Parathyroid adenoma (tissue), 2 donors: ENCODE measurements around the gene RASSF4.

Experiments
- H2AFZ ChIP-seq: fragments of 300-600 bp; sonication (generic); one replicate; pipeline ENCODE4 v1.7.0; 2017; ENCODE audit warnings: antibody characterized with exemption, mild to moderate bottlenecking
- H3K27ac ChIP-seq: fragments of 300-600 bp; sonication (generic); one replicate; pipeline ENCODE4 v1.7.0; 2017
- H3K27me3 ChIP-seq: fragments of 300-600 bp; sonication (generic); one replicate; pipeline ENCODE4 v1.7.0; 2017; ENCODE audit warnings: low read length; ENCODE audit not compliant: control insufficient read depth, insufficient read depth
- H3K36me3 ChIP-seq: fragments of 300-600 bp; sonication (generic); one replicate; pipeline ENCODE4 v1.7.0; 2017; ENCODE audit warnings: low read length; ENCODE audit not compliant: control insufficient read depth, insufficient read depth
- H3K4me1 ChIP-seq: fragments of 300-600 bp; sonication (generic); one replicate; pipeline ENCODE4 v1.7.0; 2017; ENCODE audit warnings: control low read depth
- H3K4me2 ChIP-seq: fragments of 300-600 bp; sonication (generic); one replicate; pipeline ENCODE4 v1.7.0; 2017; ENCODE audit warnings: low read length
- H3K4me3 ChIP-seq: fragments of 300-600 bp; sonication (generic); one replicate; pipeline ENCODE4 v1.7.0; 2017; ENCODE audit warnings: low read depth, low read length
- H3K79me2 ChIP-seq: fragments of 300-600 bp; sonication (generic); one replicate; pipeline ENCODE4 v1.7.0; 2017; ENCODE audit warnings: control low read depth
- H3K9ac ChIP-seq: fragments of 300-600 bp; sonication (generic); one replicate; pipeline ENCODE4 v1.7.0; 2017; ENCODE audit warnings: mild to moderate bottlenecking
- H3K9me3 ChIP-seq: fragments of 300-600 bp; sonication (generic); one replicate; pipeline ENCODE4 v1.7.0; 2017; ENCODE audit warnings: low read length; ENCODE audit not compliant: control insufficient read depth
- TF ChIP-seq, protein P1 (sequence below): fragments of 300-600 bp; sonication (generic); IDR thresholded peaks from one replicate; pipeline ENCODE4 v1.7.0; 2017; ENCODE audit warnings: antibody characterized with exemption, mild to moderate bottlenecking
- donor health status: primary hyperparathyroidism.

The RASSF4 gene

DNA sequence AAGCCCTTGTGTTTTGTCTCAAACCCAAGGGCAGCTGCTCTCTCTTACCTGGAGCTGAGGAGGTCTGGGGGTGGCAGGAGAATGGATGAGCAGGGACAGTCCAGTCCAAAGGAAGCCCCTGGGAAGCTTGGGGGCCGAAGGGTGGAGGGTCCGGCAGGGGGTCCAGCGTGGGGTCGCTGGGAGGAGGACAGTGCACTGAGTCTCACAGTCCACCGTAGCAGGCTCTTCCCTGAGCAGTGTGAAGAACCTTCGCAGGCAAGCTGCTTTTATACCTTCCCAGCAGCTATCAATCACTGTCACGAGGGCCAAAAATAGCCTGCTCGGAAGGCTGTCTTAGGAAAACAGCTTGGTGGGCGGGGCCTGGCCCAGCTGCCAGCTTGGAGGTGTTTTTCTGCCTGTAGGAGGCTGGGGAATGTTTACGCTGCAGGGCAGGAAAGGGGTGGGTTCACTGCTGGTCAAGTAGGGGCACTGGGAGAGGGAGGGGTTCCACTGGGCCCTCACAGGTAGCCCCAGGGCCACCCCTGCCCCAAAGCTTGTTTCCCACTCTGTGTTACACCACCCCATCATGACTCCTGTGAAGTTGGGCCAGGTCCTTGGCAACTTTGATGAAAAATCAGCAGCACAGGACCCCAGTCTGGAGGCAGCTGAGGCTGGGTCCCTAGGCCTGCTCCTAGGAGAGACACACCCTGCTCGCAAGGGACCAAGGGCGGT, 19.1 kb downstream of the RASSF4 start, which contains the start of gene DEPP1:
Gene DEPP1 (minus strand): TSS at position 240 of the 711 bp plus-strand sequence. CDS start 779 bp downstream, outside the sequence.
- TF ChIP-seq, protein P1, sequence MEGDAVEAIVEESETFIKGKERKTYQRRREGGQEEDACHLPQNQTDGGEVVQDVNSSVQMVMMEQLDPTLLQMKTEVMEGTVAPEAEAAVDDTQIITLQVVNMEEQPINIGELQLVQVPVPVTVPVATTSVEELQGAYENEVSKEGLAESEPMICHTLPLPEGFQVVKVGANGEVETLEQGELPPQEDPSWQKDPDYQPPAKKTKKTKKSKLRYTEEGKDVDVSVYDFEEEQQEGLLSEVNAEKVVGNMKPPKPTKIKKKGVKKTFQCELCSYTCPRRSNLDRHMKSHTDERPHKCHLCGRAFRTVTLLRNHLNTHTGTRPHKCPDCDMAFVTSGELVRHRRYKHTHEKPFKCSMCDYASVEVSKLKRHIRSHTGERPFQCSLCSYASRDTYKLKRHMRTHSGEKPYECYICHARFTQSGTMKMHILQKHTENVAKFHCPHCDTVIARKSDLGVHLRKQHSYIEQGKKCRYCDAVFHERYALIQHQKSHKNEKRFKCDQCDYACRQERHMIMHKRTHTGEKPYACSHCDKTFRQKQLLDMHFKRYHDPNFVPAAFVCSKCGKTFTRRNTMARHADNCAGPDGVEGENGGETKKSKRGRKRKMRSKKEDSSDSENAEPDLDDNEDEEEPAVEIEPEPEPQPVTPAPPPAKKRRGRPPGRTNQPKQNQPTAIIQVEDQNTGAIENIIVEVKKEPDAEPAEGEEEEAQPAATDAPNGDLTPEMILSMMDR = no peak
- Histone ChIP-seq H2AFZ (peak within 1 kb of the TSS; percentile 63), H3K36me3 (no peaks in the 10 kb centered on the region), H3K79me2 (peaks cover 5% of the 10 kb centered on the region), H3K27me3 (no peaks in the 10 kb centered on the region), H3K9me3 (no peaks in the 10 kb centered on the region), H3K4me2 (peak within 1 kb of the TSS; percentile 77), H3K27ac (peak within 1 kb of the TSS; percentile 53), H3K4me1 (peaks cover 7% of the 10 kb centered on the region), H3K9ac (peak within 1 kb of the TSS; percentile 54), H3K4me3 (peak within 1 kb of the TSS; percentile 62)

- TF ChIP-seq, protein P1 = no peak
- Histone ChIP-seq H3K4me3 (peak overlapping the region; percentile 62), H3K4me1 (peaks cover 7% of the 10 kb centered on the region)
These were observed 19.9 kb downstream of the RASSF4 start for GRCh38 chr10:44979281-44980191.

DNA sequence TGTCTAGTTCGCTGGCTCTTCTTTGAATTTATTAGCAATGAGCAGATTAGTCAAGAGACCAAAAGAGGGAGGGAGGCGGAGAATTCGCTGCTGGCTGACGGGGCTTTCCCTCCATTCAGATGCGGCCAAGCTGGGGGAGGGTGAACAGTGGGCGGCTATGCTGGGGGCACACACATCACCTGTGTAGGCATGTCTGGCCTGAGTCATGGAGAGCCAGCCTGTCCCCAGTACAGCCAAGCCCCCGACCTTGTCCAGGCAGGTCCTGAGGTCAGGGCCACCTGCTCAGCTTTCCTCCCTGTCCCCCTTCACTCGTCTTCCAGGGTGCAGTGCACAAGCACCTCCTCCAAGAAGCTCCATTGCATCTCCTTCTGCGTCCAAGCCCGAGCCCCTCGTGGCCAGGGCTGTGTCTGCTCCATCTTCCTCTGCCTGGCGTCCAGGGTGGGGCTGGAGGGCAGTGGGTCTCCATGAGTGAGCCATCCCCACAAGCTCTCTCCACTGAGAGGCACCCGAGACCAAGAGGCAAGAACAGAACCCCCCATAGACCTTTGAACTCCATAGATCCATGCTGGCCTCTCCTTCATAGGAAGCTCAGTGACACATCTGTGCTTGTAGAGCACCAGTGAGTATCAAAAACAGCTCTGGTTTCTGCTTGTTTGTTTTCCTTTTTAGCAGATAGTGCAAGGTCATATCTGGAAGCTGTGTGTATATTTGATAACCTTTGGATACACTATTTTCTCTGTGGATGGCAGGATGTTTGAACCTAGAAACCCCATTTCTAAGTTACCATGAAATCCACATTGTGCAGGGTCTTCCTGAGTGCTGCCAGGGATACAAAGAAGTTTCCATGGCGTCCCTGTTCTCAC, 20.9 kb downstream of the RASSF4 start:
- Histone ChIP-seq H3K9ac (no peak overlapping the region), H3K36me3 (no peaks in the 10 kb centered on the region), H2AFZ (no peak overlapping the region), H3K9me3 (no peaks in the 10 kb centered on the region), H3K27me3 (no peaks in the 10 kb centered on the region), H3K4me2 (no peak overlapping the region), H3K4me3 (no peak overlapping the region), H3K4me1 (peaks cover 7% of the 10 kb centered on the region), H3K79me2 (peaks cover 5% of the 10 kb centered on the region), H3K27ac (no peak overlapping the region)
- TF ChIP-seq, protein P1 = no peak

More at GRCh38 chr10:44979281-44980191, 19.9 kb downstream of the RASSF4 start:
- Histone ChIP-seq H3K79me2 (peaks cover 5% of the 10 kb centered on the region), H2AFZ (peak overlapping the region; percentile 63), H3K9me3 (no peaks in the 10 kb centered on the region), H3K27ac (peak overlapping the region; percentile 53), H3K27me3 (no peaks in the 10 kb centered on the region), H3K9ac (no peak overlapping the region), H3K36me3 (no peaks in the 10 kb centered on the region), H3K4me2 (peak overlapping the region; percentile 77)

GRCh38 chr10:44981172-44982113, 21.8 kb downstream of the RASSF4 start:
- TF ChIP-seq, protein P1 = no peak
- Histone ChIP-seq H3K4me1 (peaks cover 7% of the 10 kb centered on the region), H3K9me3 (no peaks in the 10 kb centered on the region), H3K27ac (no peak overlapping the region), H3K79me2 (peaks cover 5% of the 10 kb centered on the region), H3K9ac (no peak overlapping the region), H3K27me3 (no peaks in the 10 kb centered on the region), H3K4me2 (no peak overlapping the region), H3K4me3 (no peak overlapping the region), H2AFZ (no peak overlapping the region), H3K36me3 (no peaks in the 10 kb centered on the region)
